HUDEP-2 (cell line): ENCODE measurements around the gene ACSM5.
"Not testable (repeated sequence)": the region's sequence is repeated elsewhere in the genome, so short reads cannot be mapped to it uniquely, and the experiment has no call there.

Experiments
- DNase-seq, 76 experiments: peaks; one replicate each; lab custom pipeline; 2025; ENCODE audit not compliant: unreplicated experiment in 76 of 76; lab: John Stamatoyannopoulos, UW

The ACSM5 gene

DNA sequence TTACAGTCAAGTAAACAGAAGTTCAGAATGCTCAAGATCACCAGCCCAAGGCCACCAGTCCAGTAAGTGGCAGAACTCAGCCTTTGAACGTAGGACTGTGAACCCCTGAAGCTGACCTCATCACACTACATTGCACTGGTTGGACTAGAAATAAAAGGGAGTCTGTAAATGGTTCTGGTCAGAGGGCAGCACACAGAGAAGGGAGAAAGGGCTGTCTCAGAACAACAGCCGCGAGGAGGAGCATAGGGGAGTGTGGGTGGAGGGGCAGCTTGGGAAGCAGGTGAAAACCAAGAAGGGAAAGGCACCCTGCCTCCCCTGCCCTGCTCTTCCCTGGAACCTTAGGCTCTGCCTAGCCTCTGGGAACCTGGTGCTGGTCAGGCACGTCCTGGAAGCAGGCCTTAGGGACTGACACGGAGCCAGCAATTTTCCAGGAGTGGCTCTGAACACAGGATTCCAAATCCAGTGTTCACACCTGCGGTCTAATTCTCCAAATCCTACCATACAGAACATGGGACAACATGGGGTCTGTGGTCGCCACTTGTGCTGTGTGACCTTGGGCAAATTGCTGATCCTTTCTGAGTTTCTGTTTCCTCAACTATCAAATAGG is 11.8 kb upstream of the ACSM5 start:
- no peak for DNase-seq

DNA sequence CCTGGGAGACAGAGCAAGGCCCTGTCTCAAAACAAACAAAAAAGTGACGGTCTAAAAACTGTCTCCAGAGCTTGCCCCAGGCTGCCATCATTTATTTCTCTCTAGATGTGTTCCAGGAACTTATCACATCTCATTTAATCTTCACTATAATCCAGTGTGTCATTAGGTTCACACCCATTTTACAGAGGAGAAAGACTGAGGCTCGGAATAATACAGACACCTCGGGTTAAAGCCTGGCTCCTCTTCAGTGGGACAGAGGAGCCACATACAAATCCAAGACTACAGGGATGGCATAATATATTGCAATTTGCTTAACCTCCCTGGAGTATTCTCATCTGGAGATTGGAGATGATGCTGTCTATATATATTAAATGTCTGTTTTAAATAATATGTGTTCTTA is 10.7 kb upstream of the ACSM5 start:
- DNase-seq: no peak

GRCh38 chr16:20399185-20399584 is 10.1 kb upstream of the ACSM5 start:
- no peak for DNase-seq

DNA sequence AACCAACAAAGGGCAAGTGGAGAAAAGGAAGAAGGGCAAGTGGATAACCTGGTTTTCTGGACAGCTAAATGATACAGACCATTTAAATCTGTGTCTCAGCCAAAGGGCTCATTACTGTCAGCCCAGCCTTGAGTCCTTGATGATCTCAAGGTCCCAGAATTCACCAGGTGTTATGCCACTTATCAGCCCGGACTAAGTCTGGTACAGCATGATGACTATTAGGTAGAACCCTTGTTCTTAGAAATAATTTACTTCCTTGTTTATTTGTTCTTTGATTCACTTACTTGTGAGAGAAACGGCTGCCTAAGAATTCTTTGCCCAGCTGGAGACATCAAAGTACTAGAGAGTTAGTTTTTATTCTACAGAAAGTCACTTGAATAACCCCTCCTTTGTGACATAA is 8.3 kb upstream of the ACSM5 start:
- DNase-seq: no peak

GRCh38 chr16:20401475-20402016 is 7.8 kb upstream of the ACSM5 start:
- no peak for DNase-seq

- no peak for DNase-seq
Observed at GRCh38 chr16:20402651-20403050, 6.7 kb upstream of the ACSM5 start.

DNA sequence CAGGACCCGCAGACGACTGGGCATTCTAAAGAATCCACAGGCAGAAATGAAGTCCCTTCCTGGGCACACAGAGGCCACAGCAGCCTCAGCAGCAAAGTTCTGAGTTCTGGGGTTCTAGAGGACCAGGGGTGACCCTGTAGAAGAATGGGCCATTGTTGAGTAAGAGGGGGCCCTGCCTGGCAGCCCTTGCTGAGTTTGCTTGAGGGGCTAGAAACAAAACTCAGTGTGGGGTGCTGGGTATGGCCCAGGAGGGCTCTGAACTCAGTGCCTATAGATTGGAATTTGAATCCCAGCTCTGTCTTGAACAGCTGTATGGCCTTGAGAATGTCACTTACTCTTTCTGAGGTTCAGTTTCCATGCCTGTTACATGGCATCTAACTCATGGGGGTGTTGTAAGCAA is 4.7 kb upstream of the ACSM5 start, which contains the start of gene PDILT:
TSS of gene PDILT (minus strand) at position 101 of the 400 bp plus-strand sequence. CDS start 5,437 bp downstream, outside the sequence.
- no peak for DNase-seq

- DNase-seq: no peak
Observed at GRCh38 chr16:20410121-20410723, 888 bp downstream of the ACSM5 start.

DNA sequence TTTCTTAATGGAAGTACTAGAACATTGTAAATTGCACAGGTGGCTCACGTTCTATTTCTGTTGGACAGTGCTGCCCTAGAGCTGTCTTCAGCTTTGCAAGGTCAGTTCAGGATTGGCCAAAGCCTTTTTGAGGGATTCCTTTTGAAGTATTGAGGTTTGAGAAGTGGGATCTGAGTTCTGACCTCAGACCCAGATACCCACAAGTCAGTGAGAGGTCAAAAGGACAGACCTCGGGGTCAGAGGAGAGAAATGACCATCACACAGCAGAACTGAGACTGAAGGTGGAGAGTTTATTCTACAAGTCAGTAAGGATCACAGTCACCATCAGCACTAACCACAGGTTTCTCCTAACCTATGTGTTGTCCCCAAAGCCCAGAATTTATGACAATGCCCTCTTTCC is 1.7 kb downstream of the ACSM5 start:
- DNase-seq: no peak

DNA sequence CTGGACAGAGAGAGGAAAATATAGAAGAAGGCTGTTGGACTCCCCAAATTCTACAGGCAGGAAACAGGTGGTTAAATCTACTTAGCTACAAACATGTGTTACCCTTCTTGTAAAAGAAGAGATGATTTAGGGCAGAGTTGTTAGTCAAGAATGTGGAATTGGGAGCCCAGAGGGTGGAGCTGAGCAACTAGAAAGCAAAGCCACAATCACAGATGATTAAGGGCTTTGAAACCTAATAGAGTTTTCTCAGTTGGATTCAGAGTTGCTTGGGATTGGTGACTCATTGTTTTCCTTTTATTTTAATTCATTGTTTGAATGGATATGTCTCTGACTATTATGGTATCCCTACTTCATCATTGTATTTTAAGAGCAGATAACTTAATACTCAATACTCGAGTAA is 6.2 kb downstream of the ACSM5 start:
- DNase-seq: no peak

GRCh38 chr16:20419093-20419492 is 9.8 kb downstream of the ACSM5 start:
- not testable (repeated sequence) for DNase-seq

DNA sequence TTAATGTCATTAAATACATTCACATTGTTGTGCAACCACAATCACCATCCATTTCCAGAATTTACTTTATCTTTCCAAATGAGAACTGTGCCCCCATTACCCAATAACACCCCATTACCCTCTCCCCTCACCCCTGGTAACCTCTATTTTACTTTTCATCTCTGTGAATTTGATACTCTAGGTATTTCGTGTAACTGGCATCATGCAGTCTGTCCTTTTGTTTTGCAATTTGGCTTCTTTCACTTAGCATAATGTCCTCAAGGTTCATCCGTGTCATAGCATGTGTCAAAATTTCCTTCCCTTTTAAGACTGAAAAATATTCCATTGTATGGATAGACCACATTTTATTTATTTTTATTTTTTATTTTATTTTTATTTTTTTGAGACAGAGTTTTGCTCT is 12.4 kb downstream of the ACSM5 start:
- DNase-seq: not testable (repeated sequence)

- DNase-seq: not testable (repeated sequence)
Observed at GRCh38 chr16:20423772-20424128, 14.4 kb downstream of the ACSM5 start.

GRCh38 chr16:20424129-20424866 is 15.0 kb downstream of the ACSM5 start:
- DNase-seq: no peak

GRCh38 chr16:20427401-20427797 is 18.1 kb downstream of the ACSM5 start:
- not testable (repeated sequence) for DNase-seq

DNA sequence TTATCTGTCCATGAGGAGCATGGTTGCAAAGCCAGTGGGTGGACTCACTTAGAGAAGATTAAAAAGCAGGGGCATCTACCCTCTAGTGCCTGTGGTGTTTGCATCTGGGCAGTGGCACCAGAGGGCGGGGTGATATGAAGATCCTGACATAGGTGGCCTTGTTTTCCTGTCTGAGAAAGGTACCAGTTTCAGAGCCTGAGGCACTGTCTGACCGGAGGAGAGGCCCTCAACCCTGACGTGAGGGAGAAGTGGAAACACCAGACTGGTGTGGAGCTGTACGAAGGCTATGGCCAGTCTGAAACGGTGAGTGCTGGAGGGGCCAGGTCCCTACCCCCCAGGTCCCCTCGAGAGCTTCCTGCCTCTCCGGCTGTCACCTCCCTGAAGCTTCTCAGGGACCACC is 20.2 kb downstream of the ACSM5 start:
- DNase-seq: not testable (repeated sequence)

DNA sequence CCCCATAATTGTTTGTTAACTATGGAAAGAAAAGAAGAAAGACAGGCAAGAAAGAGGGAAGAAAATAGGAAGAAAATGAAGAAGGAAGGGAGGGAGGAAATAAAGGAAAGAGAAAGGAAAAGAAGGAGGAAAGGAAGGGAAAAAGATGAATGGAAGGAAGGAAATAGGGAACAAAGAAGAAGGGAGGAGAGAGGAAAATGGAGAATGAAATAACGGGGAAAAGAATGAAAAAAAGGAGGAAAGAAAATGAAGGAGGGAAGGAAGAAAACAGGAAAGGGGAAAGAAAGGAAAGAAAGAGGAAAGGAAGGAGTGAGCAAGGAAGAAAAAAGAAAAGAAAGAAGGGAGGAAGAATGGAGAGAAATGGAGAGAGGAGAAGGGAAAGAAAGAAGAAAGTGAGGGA is 21.1 kb downstream of the ACSM5 start:
- not testable (repeated sequence) for DNase-seq

GRCh38 chr16:20430948-20431347 is 21.6 kb downstream of the ACSM5 start:
- DNase-seq: no peak

DNA sequence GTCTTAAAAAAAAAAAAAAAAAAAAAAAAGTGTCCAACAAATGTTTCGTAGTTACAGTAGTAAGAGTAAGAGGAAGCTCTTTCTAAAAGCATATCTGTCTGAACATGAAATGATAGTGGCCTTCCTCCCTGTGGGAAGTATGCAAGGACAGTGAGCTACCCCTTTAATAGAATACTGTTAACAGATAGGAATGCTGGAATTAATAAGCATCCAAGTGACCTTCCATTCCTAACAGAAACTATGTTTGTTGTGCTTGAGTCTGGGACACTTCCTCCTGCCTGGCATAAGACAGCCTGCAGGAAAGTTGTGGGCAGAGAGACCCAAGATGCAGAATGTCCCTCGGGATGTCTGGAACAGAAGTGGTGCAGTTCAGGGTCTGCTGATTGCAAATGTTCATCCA is 29.6 kb downstream of the ACSM5 start:
- not testable (repeated sequence) for DNase-seq

GRCh38 chr16:20439820-20440231 is 30.5 kb downstream of the ACSM5 start:
- not testable (repeated sequence) for DNase-seq

- not testable (repeated sequence) for DNase-seq
Observed at GRCh38 chr16:20440731-20441130, 31.4 kb downstream of the ACSM5 start.

GRCh38 chr16:20441191-20441590 is 31.9 kb downstream of the ACSM5 start:
- DNase-seq: no peak
